Lower leg skin (tissue), 4 donors: ENCODE results near the gene SLIT3. TPM values are rescaled to one million over a fixed set of nuclear protein-coding genes. Genes with fewer than 3 reads are reported as not detected.
"Not testable (repeated sequence)": the region's sequence is repeated elsewhere in the genome, so short reads cannot be mapped to it uniquely, and the experiment has no call there.

Source experiments
- DNase-seq, 2 donors: peaks; one replicate each; pipeline ENCODE4 v3.0.0-alpha.2; 2019; ENCODE audit warnings: low spot score in 2 of 2
- H3K4me3 ChIP-seq: fragments of 200-600 bp; sonication (generic); 2 replicates; pipeline ENCODE4 v1.5.1; 2017; ENCODE audit warnings: mild to moderate bottlenecking, low read depth; ENCODE audit not compliant: poor library complexity, severe bottlenecking
- CTCF ChIP-seq, 3 donors: fragments of 450-650 bp; IDR thresholded peaks; one replicate each; pipeline ENCODE4 v1.5.1; 2016; ENCODE audit warnings: antibody characterized with exemption in 3 of 3, mild to moderate bottlenecking in 3 of 3, moderate library complexity in 2 of 3
- POLR2A ChIP-seq, 2 donors: fragments of 450-650 bp; IDR thresholded peaks; one replicate each; pipeline ENCODE4 v1.6.1; 2016 to 2017; ENCODE audit warnings: antibody characterized with exemption in 2 of 2, mild to moderate bottlenecking in 1 of 2, moderate library complexity in 1 of 2
- WGBS, 2 donors: methylation state at CpG; one replicate each; pipeline ENCODE4 v1.1.5; 2018; 5-methylcytosine and 5-hydroxymethylcytosine counted together
- intact Hi-C: fragments of 100-400 bp; cut with DNase I; formaldehyde crosslinking; loops from one replicate; pipeline ENCODE4 v1.15.0; 2023; ENCODE audit warnings: low total_unique reads
- total RNA-seq, 4 donors: library from RNA; depleted of rRNA; stranded (reverse); fragments of >200 nt; gene quantifications; one replicate each; pipeline ENCODE4 v1.1.0, GENCODE V29; 2016

SLIT3 gene
- total RNA-seq, 4 donors from 2014 or later = 12.4 to 66.0 (median 22.8) TPM

- intact Hi-C loops = no loop called here
- WGBS, 2 donors = 87 to 95% methylated on average over 11 of the region's 11 CpGs
- DNase-seq = peak in 1 of 2 donors; percentile 48
- no peak overlapping the region for H3K4me3 ChIP-seq
- TF ChIP-seq POLR2A (IDR thresholded peaks at IDR 0.05) (no peak), CTCF (IDR thresholded peaks at IDR 0.05) (no peak)
Measured at GRCh38 chr5:168749391-168750100, 551.4 kb downstream of the SLIT3 start.

- intact Hi-C loops = no loop called here
- WGBS, 2 donors = 66 to 79% methylated on average over 18 to 19 of the region's 19 CpGs
- TF ChIP-seq CTCF (IDR thresholded peaks at IDR 0.05) (no peak), POLR2A (IDR thresholded peaks at IDR 0.05) (no peak)
- no peak overlapping the region for H3K4me3 ChIP-seq
- peak in 1 of 2 donors; percentile 85 for DNase-seq
Measured at GRCh38 chr5:168747987-168748777, 552.8 kb downstream of the SLIT3 start.

GRCh38 chr5:168746893-168747640 lies 553.9 kb downstream of the SLIT3 start:
- TF ChIP-seq POLR2A (IDR thresholded peaks at IDR 0.05) = no peak
- no peak for TF ChIP-seq CTCF (IDR thresholded peaks at IDR 0.05)
- intact Hi-C loops = no loop called here
- H3K4me3 ChIP-seq = no peak overlapping the region
- WGBS, 2 donors = 82 to 88% methylated on average over 11 of the region's 11 CpGs
- DNase-seq = peak in 1 of 2 donors; percentile 76

GRCh38 chr5:168746126-168746892 lies 554.6 kb downstream of the SLIT3 start:
- H3K4me3 ChIP-seq, intact Hi-C loops: not testable (repeated sequence)
- 77 to 86% methylated on average over 10 of the region's 10 CpGs for WGBS, 2 donors
- DNase-seq = peak in 1 of 2 donors; percentile 32

- TF ChIP-seq POLR2A (IDR thresholded peaks at IDR 0.05) (no peak), CTCF (IDR thresholded peaks at IDR 0.05) (no peak)
- 84 to 85% methylated on average over 7 of the region's 7 CpGs for WGBS, 2 donors
- DNase-seq = no peak
- H3K4me3 ChIP-seq = no peak overlapping the region
- intact Hi-C loops = no loop called here
Measured at GRCh38 chr5:168743617-168744016, 557.3 kb downstream of the SLIT3 start.

GRCh38 chr5:168742311-168742710 lies 558.6 kb downstream of the SLIT3 start:
- peak in 1 of 2 donors; percentile 34 for DNase-seq
- WGBS, 2 donors = 88 to 89% methylated on average over 2 of the region's 2 CpGs
- intact Hi-C loops, H3K4me3 ChIP-seq: not testable (repeated sequence)
